ENCODE data around the gene YES1. TPM values are rescaled to one million over a fixed set of nuclear protein-coding genes. Genes with fewer than 3 reads are reported as not detected.
"Not testable (repeated sequence)": the region's sequence is repeated elsewhere in the genome, so short reads cannot be mapped to it uniquely, and the experiment has no call there.

The YES1 gene
- total and polyA plus RNA-seq, 2 of the 8 experiments (the other 6 are each of a cell fraction or from before 2014, with no cell fraction given): 14.8 to 94.3 TPM

- H2AK5ac ChIP-seq (ENCODE audit: low read depth, low read length): not testable (repeated sequence)
- CTCF ChIA-PET (ENCODE audit: partially characterized antibody): interaction anchor here (1.4 to 2.6 kb wide), 4 partner anchors 16 to 57 kb away, joined by 3 to 6 read pairs (median 4); no protein-coding TSS in a partner anchor
- WGBS, 2 experiments (ENCODE audit: extremely low coverage in 1 of 2, insufficient coverage in 1 of 2, insufficient read length in 1 of 2, insufficient replicate concordance in 2 of 2, low coverage in 1 of 2, low lambda C conversion rate in 2 of 2, missing lambda C conversion rate in 1 of 2): 88% methylated on average over 9 of the region's 9 CpGs; no CpG with 5 or more reads in 1 of the 2 experiments
Observed at GRCh38 chr18:682416-682815, 129.6 kb downstream of the YES1 start.

More at GRCh38 chr18:682416-682815, 129.6 kb downstream of the YES1 start:
- not testable (repeated sequence) for H4K8ac ChIP-seq (ENCODE audit: extremely low read depth, insufficient read depth, low read length); H3K4me3 ChIP-seq (ENCODE audit: extremely low read depth in 1 of 4, insufficient read depth in 2 of 4, low read depth in 3 of 4, low read length in 4 of 4); H3K18ac ChIP-seq (ENCODE audit: extremely low read depth, low read length); H3K56ac ChIP-seq (replicated peaks; ENCODE audit: insufficient read length, low read depth, low read length); H4K5ac ChIP-seq (ENCODE audit: insufficient read length, low read depth, low read length); H4K91ac ChIP-seq (replicated peaks; ENCODE audit: insufficient read length, low read length); H3K14ac ChIP-seq (ENCODE audit: insufficient read length); DNase-seq (ENCODE audit: low read depth in 1 of 2, low spot score in 2 of 2); H2BK20ac ChIP-seq (ENCODE audit: low read length); H3K27ac ChIP-seq (ENCODE audit: low read depth, low read length); H4K20me1 ChIP-seq (replicated peaks in 1 of 2; ENCODE audit: control insufficient read depth in 1 of 2, insufficient read depth in 2 of 2, low read length in 2 of 2); H2BK120ac ChIP-seq (replicated peaks; ENCODE audit: low read depth, low read length); H3K79me2 ChIP-seq (ENCODE audit: control insufficient read depth in 1 of 2, insufficient read depth in 2 of 2, low read length in 2 of 2); H3K27me3 ChIP-seq (replicated peaks in 1 of 4; ENCODE audit: control insufficient read depth in 3 of 4, extremely low read depth in 1 of 4, insufficient read depth in 3 of 4, low read length in 3 of 4); H3K79me1 ChIP-seq (ENCODE audit: low read depth, low read length); FAIRE-seq; H2BK15ac ChIP-seq (ENCODE audit: low read length); H3K23ac ChIP-seq (ENCODE audit: insufficient read length); H2AFZ ChIP-seq (ENCODE audit: low read length); H3K9ac ChIP-seq (replicated peaks in 1 of 4; ENCODE audit: extremely low read depth in 1 of 4, low read depth in 3 of 4, low read length in 3 of 4); H2BK12ac ChIP-seq (ENCODE audit: low read depth, low read length); H3K9me3 ChIP-seq (ENCODE audit: insufficient read depth in 2 of 2, low read depth in 1 of 2, low read length in 1 of 2); H3K4me2 ChIP-seq (ENCODE audit: insufficient read depth in 1 of 2, low read depth in 2 of 2, low read length in 2 of 2); H3K4ac ChIP-seq (replicated peaks; ENCODE audit: insufficient read length, low read depth, low read length); H3K23me2 ChIP-seq (ENCODE audit: low read depth, low read length); H2BK5ac ChIP-seq (ENCODE audit: low read depth, low read length)
- POLR2A ChIA-PET (ENCODE audit: partially characterized antibody): interaction anchor here (1.5 kb wide), 1 partner anchor 10 kb away, joined by 4 read pairs; no protein-coding TSS in a partner anchor
- Histone ChIP-seq H3K36me3 (ENCODE audit: control insufficient read depth in 2 of 4, insufficient read depth in 4 of 4, low read length in 3 of 4) (peaks cover 6 to 19% (median 15%) of the 10 kb centered on the region in 4 experiments; a peak in 6 of 8 replicates), H3K4me1 (replicated peaks in 1 of 4; ENCODE audit: control insufficient read depth in 3 of 4, insufficient read depth in 4 of 4, low read length in 3 of 4) (peaks cover 7 to 18% (median 11%) of the 10 kb centered on the region in 4 experiments)
